Uterus (tissue), 2 donors: ENCODE measurements around the gene TMEM117.

Experiments
- CTCF ChIP-seq, 4 experiments: fragments of 200-600 bp in 2 of 4; fragments of 450-650 bp in 2 of 4; sonication (generic) in 2 of 4; IDR thresholded peaks; one replicate each; pipeline ENCODE4 v1.5.1; 2016 to 2019; ENCODE audit warnings: antibody characterized with exemption in 4 of 4, mild to moderate bottlenecking in 2 of 4, moderate library complexity in 1 of 4
- POLR2A ChIP-seq, 2 donors: fragments of 450-650 bp; IDR thresholded peaks; one replicate each; pipeline ENCODE4 v1.6.1; 2016; ENCODE audit warnings: antibody characterized with exemption in 2 of 2, mild to moderate bottlenecking in 1 of 2, moderate library complexity in 1 of 2

GRCh38 chr12:43835656-43836474 lies at the start of gene TMEM117:
- TF ChIP-seq CTCF (IDR thresholded peaks at IDR 0.05) (no peak), POLR2A (IDR thresholded peaks at IDR 0.05) (peak in 1 of 2 donors; percentile 20)
